Liver (tissue), 9 donors: ENCODE results near the gene RAB5IF. TPM values are rescaled to one million over a fixed set of nuclear protein-coding genes. Genes with fewer than 3 reads are reported as not detected.

Source experiments
- DNase-seq: peaks from one replicate; pipeline ENCODE4 v3.0.0-alpha.2; 2017; ENCODE audit warnings: low spot score
- H3K27ac ChIP-seq, 2 donors: one replicate each; pipeline ENCODE4 v1.7.0; 2013; ENCODE audit warnings: inconsistent platforms in 2 of 2, low read length in 2 of 2, control low read depth in 1 of 2, low read depth in 1 of 2, mild to moderate bottlenecking in 1 of 2
- H3K27me3 ChIP-seq, 4 donors: one replicate each; pipeline versions ENCODE4 v1.6.1 to v1.7.0; 2013; ENCODE audit warnings: low read length in 3 of 4, inconsistent platforms in 1 of 4, mild to moderate bottlenecking in 1 of 4, moderate library complexity in 1 of 4; ENCODE audit not compliant: control insufficient read depth in 4 of 4, insufficient read depth in 4 of 4
- H3K36me3 ChIP-seq, 4 donors: one replicate each; pipeline versions ENCODE4 v1.6.1 to v1.7.0; 2013; ENCODE audit warnings: low read length in 3 of 4, mild to moderate bottlenecking in 3 of 4, low read depth in 1 of 4, moderate library complexity in 1 of 4; ENCODE audit not compliant: control insufficient read depth in 4 of 4, insufficient read depth in 3 of 4
- H3K4me1 ChIP-seq, 4 donors: one replicate each; pipeline versions ENCODE4 v1.6.1 to v1.7.0; 2013; ENCODE audit warnings: low read length in 3 of 4, mild to moderate bottlenecking in 3 of 4, moderate library complexity in 1 of 4; ENCODE audit not compliant: control insufficient read depth in 4 of 4, insufficient read depth in 4 of 4
- H3K4me3 ChIP-seq, 3 donors: one replicate each; pipeline versions ENCODE4 v1.6.1 to v1.7.0; 2013; ENCODE audit warnings: low read length in 3 of 3, control low read depth in 1 of 3, low read depth in 1 of 3, mild to moderate bottlenecking in 1 of 3
- H3K9ac ChIP-seq, 2 donors: one replicate each; pipeline ENCODE4 v1.7.0; 2013; ENCODE audit warnings: low read length in 2 of 2, mild to moderate bottlenecking in 2 of 2, moderate library complexity in 2 of 2, control low read depth in 1 of 2, low read depth in 1 of 2
- H3K9me3 ChIP-seq, 4 donors: one replicate each; pipeline versions ENCODE4 v1.6.1 to v1.7.0; 2013; ENCODE audit warnings: low read length in 3 of 4; ENCODE audit not compliant: control insufficient read depth in 4 of 4
- EGR1 ChIP-seq, 2 donors: IDR thresholded peaks; 2 replicates each; pipeline ENCODE4 v1.6.1; 2016 to 2018; ENCODE audit warnings: antibody characterized with exemption in 2 of 2, low read depth in 2 of 2
- FOXA1 ChIP-seq: IDR thresholded peaks from 2 replicates; pipeline ENCODE4 v1.6.1; 2016; ENCODE audit warnings: antibody characterized with exemption
- FOXA2 ChIP-seq: IDR thresholded peaks from 2 replicates; pipeline ENCODE4 v1.6.1; 2016; ENCODE audit warnings: antibody characterized with exemption
- GABPA ChIP-seq, 2 donors: IDR thresholded peaks in 1 of 2; conservative IDR thresholded peaks in 1 of 2; 2 replicates each; pipeline ENCODE4 v1.6.1; 2016; ENCODE audit warnings: antibody characterized with exemption in 2 of 2, mild to moderate bottlenecking in 1 of 2, moderate library complexity in 1 of 2
- HNF4A ChIP-seq, 2 donors: conservative IDR thresholded peaks; 2 replicates each; pipeline ENCODE4 v1.6.1; 2016; ENCODE audit warnings: antibody characterized with exemption in 2 of 2, mild to moderate bottlenecking in 2 of 2
- HNF4G ChIP-seq: IDR thresholded peaks from 2 replicates; pipeline ENCODE4 v1.6.1; 2016; ENCODE audit warnings: antibody characterized with exemption
- JUND ChIP-seq, 2 donors: IDR thresholded peaks; 2 replicates each; pipeline ENCODE4 v1.6.1; 2016; ENCODE audit warnings: antibody characterized with exemption in 2 of 2
- NR2F2 ChIP-seq: IDR thresholded peaks from 2 replicates; pipeline ENCODE4 v1.6.1; 2016; ENCODE audit warnings: antibody characterized with exemption
- RAD21 ChIP-seq, 2 donors: IDR thresholded peaks; 2 replicates each; pipeline ENCODE4 v1.6.1; 2016; ENCODE audit warnings: antibody characterized with exemption in 2 of 2, mild to moderate bottlenecking in 2 of 2
- RXRA ChIP-seq, 2 donors: IDR thresholded peaks; 2 replicates each; pipeline ENCODE4 v1.6.1; 2017 to 2018; ENCODE audit warnings: antibody characterized with exemption in 2 of 2, mild to moderate bottlenecking in 1 of 2
- SP1 ChIP-seq: IDR thresholded peaks from 2 replicates; pipeline ENCODE4 v1.6.1; 2018; ENCODE audit warnings: antibody characterized with exemption, mild to moderate bottlenecking
- TAF1 ChIP-seq: conservative IDR thresholded peaks from 2 replicates; pipeline ENCODE4 v1.6.1; 2016; ENCODE audit warnings: antibody characterized with exemption, mild to moderate bottlenecking
- YY1 ChIP-seq: IDR thresholded peaks from 2 replicates; pipeline ENCODE4 v1.6.1; 2016; ENCODE audit warnings: antibody characterized with exemption, mild to moderate bottlenecking
- WGBS: extraction: QIAGEN DNeasy Blood & Tissue Kit; methylation state at CpG from one replicate; pipeline ENCODE4 v1.1.7; 2013; 5-methylcytosine and 5-hydroxymethylcytosine counted together
- polyA plus RNA-seq, 2 donors: library from polyadenylated mRNA; stranded (reverse) in 1 of 2; unstranded in 1 of 2; fragments of 200-250 nt in 1 of 2; fragments of >200 nt in 1 of 2; fragmentation: Nextera tagmentation in 1 of 2; extraction: Ambion mirVana in 1 of 2; gene quantifications; one replicate each; pipeline versions ENCODE4 v1.2.1 to v1.2.3, GENCODE V29; 2013 to 2015
- total RNA-seq, 2 donors: library from RNA; depleted of rRNA; stranded (reverse); fragments of >200 nt; gene quantifications; one replicate each; pipeline ENCODE4 v1.2.3, GENCODE V29; 2014
- TF ChIP-seq, protein P1 (sequence below): IDR thresholded peaks from 2 replicates; pipeline ENCODE4 v1.6.1; 2016; ENCODE audit warnings: antibody characterized with exemption
- TF ChIP-seq, protein P2 (sequence below): IDR thresholded peaks from 2 replicates; pipeline ENCODE4 v1.6.1; 2016; ENCODE audit warnings: antibody characterized with exemption
- TF ChIP-seq, protein P3 (sequence below): fragments of 150-350 bp; IDR thresholded peaks from 2 replicates; pipeline ENCODE4 v1.5.1; 2017; ENCODE audit warnings: improper control_type of control experiment, low read depth, low read length; ENCODE audit not compliant: missing input control
- TF ChIP-seq, protein P4 (sequence below): IDR thresholded peaks from 2 replicates; pipeline ENCODE4 v1.6.1; 2016; ENCODE audit warnings: antibody characterized with exemption
- TF ChIP-seq, protein P5 (sequence below): IDR thresholded peaks from 2 replicates; pipeline ENCODE4 v1.6.1; 2016; ENCODE audit warnings: antibody characterized with exemption, mild to moderate bottlenecking
- donor health status: healthy.
- donor health status: healthy.
- donor health status: healthy.
- donor health status: healthy.
- donor health status: healthy.

Gene RAB5IF
- total and polyA plus RNA-seq, 4 donors: 58.9 to 170 (median 125) TPM

DNA sequence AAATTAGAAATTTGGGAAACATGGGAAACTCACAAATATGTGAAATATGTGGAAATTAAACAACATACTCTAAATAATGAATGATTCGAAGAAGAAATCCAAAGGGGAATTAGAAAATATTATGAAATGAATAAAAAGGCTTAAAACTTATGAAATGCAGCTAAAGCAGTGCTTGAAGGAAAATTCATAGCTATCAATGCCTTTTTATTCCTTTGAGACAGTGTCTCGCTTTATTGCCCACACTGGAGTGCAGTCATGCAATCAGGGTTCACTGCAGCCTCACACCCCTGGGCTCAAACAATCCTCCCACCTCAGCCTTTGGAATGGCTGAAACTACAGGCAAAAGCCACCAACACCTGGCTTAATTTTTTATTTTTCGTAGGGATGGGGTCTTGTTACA, 40.1 kb upstream of the RAB5IF start:
- H3K9me3 ChIP-seq: no peaks in the 10 kb centered on the region
- TF ChIP-seq, protein P1, sequence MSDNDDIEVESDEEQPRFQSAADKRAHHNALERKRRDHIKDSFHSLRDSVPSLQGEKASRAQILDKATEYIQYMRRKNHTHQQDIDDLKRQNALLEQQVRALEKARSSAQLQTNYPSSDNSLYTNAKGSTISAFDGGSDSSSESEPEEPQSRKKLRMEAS: no peak
- TF ChIP-seq, protein P2, sequence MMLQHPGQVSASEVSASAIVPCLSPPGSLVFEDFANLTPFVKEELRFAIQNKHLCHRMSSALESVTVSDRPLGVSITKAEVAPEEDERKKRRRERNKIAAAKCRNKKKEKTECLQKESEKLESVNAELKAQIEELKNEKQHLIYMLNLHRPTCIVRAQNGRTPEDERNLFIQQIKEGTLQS: no peak
- TF ChIP-seq FOXA1: no peak
- TF ChIP-seq NR2F2: no peak
- no peak for TF ChIP-seq HNF4A (conservative IDR thresholded peaks at IDR 0.05)
- TF ChIP-seq HNF4G: no peak
- no peak for TF ChIP-seq RAD21 (IDR thresholded peaks at IDR 0.05)
- no peak for TF ChIP-seq EGR1 (IDR thresholded peaks at IDR 0.05; ENCODE audit: low read depth in 2 of 2)
- TF ChIP-seq YY1: no peak
- no peak for TF ChIP-seq SP1
- TF ChIP-seq, protein P3, sequence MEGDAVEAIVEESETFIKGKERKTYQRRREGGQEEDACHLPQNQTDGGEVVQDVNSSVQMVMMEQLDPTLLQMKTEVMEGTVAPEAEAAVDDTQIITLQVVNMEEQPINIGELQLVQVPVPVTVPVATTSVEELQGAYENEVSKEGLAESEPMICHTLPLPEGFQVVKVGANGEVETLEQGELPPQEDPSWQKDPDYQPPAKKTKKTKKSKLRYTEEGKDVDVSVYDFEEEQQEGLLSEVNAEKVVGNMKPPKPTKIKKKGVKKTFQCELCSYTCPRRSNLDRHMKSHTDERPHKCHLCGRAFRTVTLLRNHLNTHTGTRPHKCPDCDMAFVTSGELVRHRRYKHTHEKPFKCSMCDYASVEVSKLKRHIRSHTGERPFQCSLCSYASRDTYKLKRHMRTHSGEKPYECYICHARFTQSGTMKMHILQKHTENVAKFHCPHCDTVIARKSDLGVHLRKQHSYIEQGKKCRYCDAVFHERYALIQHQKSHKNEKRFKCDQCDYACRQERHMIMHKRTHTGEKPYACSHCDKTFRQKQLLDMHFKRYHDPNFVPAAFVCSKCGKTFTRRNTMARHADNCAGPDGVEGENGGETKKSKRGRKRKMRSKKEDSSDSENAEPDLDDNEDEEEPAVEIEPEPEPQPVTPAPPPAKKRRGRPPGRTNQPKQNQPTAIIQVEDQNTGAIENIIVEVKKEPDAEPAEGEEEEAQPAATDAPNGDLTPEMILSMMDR: no peak
- TF ChIP-seq, protein P4, sequence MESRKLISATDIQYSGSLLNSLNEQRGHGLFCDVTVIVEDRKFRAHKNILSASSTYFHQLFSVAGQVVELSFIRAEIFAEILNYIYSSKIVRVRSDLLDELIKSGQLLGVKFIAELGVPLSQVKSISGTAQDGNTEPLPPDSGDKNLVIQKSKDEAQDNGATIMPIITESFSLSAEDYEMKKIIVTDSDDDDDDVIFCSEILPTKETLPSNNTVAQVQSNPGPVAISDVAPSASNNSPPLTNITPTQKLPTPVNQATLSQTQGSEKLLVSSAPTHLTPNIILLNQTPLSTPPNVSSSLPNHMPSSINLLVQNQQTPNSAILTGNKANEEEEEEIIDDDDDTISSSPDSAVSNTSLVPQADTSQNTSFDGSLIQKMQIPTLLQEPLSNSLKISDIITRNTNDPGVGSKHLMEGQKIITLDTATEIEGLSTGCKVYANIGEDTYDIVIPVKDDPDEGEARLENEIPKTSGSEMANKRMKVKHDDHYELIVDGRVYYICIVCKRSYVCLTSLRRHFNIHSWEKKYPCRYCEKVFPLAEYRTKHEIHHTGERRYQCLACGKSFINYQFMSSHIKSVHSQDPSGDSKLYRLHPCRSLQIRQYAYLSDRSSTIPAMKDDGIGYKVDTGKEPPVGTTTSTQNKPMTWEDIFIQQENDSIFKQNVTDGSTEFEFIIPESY: no peak
- no peak for TF ChIP-seq TAF1
- no peak for TF ChIP-seq RXRA (IDR thresholded peaks at IDR 0.05)
- TF ChIP-seq GABPA (IDR thresholded peaks at IDR 0.05 in 1 of 2, conservative IDR thresholded peaks at IDR 0.05 in 1 of 2): no peak
- TF ChIP-seq, protein P5, sequence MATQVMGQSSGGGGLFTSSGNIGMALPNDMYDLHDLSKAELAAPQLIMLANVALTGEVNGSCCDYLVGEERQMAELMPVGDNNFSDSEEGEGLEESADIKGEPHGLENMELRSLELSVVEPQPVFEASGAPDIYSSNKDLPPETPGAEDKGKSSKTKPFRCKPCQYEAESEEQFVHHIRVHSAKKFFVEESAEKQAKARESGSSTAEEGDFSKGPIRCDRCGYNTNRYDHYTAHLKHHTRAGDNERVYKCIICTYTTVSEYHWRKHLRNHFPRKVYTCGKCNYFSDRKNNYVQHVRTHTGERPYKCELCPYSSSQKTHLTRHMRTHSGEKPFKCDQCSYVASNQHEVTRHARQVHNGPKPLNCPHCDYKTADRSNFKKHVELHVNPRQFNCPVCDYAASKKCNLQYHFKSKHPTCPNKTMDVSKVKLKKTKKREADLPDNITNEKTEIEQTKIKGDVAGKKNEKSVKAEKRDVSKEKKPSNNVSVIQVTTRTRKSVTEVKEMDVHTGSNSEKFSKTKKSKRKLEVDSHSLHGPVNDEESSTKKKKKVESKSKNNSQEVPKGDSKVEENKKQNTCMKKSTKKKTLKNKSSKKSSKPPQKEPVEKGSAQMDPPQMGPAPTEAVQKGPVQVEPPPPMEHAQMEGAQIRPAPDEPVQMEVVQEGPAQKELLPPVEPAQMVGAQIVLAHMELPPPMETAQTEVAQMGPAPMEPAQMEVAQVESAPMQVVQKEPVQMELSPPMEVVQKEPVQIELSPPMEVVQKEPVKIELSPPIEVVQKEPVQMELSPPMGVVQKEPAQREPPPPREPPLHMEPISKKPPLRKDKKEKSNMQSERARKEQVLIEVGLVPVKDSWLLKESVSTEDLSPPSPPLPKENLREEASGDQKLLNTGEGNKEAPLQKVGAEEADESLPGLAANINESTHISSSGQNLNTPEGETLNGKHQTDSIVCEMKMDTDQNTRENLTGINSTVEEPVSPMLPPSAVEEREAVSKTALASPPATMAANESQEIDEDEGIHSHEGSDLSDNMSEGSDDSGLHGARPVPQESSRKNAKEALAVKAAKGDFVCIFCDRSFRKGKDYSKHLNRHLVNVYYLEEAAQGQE: no peak
- TF ChIP-seq JUND (IDR thresholded peaks at IDR 0.05): no peak
- no peak for TF ChIP-seq FOXA2
- no peak overlapping the region for H3K27ac ChIP-seq
- no peaks in the 10 kb centered on the region for H3K27me3 ChIP-seq
- no peaks in the 10 kb centered on the region for H3K4me1 ChIP-seq
- H3K9ac ChIP-seq: no peak overlapping the region
- DNase-seq: no peak
- H3K36me3 ChIP-seq: no peaks in the 10 kb centered on the region
- WGBS: 97% methylated on average over 3 of the region's 3 CpGs
- no peak overlapping the region for H3K4me3 ChIP-seq
